Keratinocyte (primary cell): Measurements from ENCODE around the gene CREB3L1.

Experiments
- EZH2 ChIP-seq: IDR thresholded peaks from one replicate; pipeline ENCODE4 v1.6.1; 2012; ENCODE audit warnings: inconsistent platforms, mild to moderate bottlenecking, low read length, moderate library complexity
- TF ChIP-seq, protein P1 (sequence below), 3 experiments: IDR thresholded peaks in 1 of 3; conservative IDR thresholded peaks in 1 of 3; optimal IDR thresholded peaks in 1 of 3; 2 replicates in 2 of 3; 3 replicates in 1 of 3; pipeline versions ENCODE3 to v1.5.1; 2011; ENCODE audit warnings: low read length in 3 of 3, mild to moderate bottlenecking in 3 of 3, moderate library complexity in 2 of 3, control low read depth in 1 of 3, inconsistent platforms in 1 of 3; ENCODE audit not compliant: insufficient read depth in 2 of 3; ENCODE audit errors: extremely low read depth in 1 of 3

DNA sequence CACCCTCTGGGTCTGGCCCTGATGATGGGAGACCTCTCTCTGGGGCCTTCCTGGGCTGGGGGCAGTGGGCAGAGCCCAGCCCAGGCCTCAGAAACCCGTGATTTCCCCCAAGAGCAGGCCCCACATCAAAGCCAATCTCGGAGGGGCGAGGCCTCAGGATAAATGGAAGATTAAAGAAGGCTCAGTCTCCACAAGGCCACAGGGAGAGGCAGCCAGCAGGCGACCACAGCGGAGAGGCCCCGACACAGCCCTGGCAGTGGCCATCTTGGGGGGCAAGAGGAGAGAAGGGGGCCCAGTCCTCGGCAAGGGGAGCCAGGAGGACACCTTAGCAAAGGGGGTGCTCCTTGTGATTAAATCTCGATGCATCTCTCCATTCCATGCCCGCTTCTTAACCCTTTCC lies 12.5 kb upstream of the CREB3L1 start:
- TF ChIP-seq, protein P1, sequence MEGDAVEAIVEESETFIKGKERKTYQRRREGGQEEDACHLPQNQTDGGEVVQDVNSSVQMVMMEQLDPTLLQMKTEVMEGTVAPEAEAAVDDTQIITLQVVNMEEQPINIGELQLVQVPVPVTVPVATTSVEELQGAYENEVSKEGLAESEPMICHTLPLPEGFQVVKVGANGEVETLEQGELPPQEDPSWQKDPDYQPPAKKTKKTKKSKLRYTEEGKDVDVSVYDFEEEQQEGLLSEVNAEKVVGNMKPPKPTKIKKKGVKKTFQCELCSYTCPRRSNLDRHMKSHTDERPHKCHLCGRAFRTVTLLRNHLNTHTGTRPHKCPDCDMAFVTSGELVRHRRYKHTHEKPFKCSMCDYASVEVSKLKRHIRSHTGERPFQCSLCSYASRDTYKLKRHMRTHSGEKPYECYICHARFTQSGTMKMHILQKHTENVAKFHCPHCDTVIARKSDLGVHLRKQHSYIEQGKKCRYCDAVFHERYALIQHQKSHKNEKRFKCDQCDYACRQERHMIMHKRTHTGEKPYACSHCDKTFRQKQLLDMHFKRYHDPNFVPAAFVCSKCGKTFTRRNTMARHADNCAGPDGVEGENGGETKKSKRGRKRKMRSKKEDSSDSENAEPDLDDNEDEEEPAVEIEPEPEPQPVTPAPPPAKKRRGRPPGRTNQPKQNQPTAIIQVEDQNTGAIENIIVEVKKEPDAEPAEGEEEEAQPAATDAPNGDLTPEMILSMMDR (optimal IDR thresholded peaks at IDR 0.05 in 1 of 3, IDR thresholded peaks at IDR 0.05 in 1 of 3, conservative IDR thresholded peaks at IDR 0.05 in 1 of 3; ENCODE audit: extremely low read depth in 1 of 3, insufficient read depth in 2 of 3, low read length in 3 of 3) = no peak
- no peak for TF ChIP-seq EZH2
